K562 (cell line): Measurements from ENCODE around the gene IGFALS. TPM values are rescaled to one million over a fixed set of nuclear protein-coding genes. Genes with fewer than 3 reads are reported as not detected.

ENCODE experiments used
- JUN ChIP-seq, 2 experiments: sonication (generic) in 1 of 2; formaldehyde crosslinking in 1 of 2; IDR thresholded peaks; 2 replicates each; pipeline versions ENCODE4 v1.6.1 to v1.8.0; 2012 to 2022; ENCODE audit warnings: borderline replicate concordance in 2 of 2, mild to moderate bottlenecking in 2 of 2, improper control_type of control experiment in 1 of 2, low read depth in 1 of 2, low read length in 1 of 2, missing genetic modification reagents in 1 of 2
- SRSF9 ChIP-seq: fragments of 200-400 bp; formaldehyde crosslinking; IDR thresholded peaks from 2 replicates; pipeline ENCODE4 v1.6.1; 2017; ENCODE audit warnings: low read depth, low read length, borderline replicate concordance
- ZMIZ1 ChIP-seq, 2 experiments: fragments of 150-350 bp in 1 of 2; IDR thresholded peaks; 2 replicates each; pipeline ENCODE4 v1.6.1; 2012 to 2016; ENCODE audit warnings: low read depth in 2 of 2, low read length in 2 of 2, mild to moderate bottlenecking in 1 of 2, moderate library complexity in 1 of 2
- polyA plus RNA-seq, 8 experiments: library from polyadenylated mRNA; depleted of rRNA in 4 of 8; stranded (reverse) in 5 of 8; unstranded in 3 of 8; fragments of >200 nt; fragmentation: Nextera tagmentation in 2 of 8; fragmentation: Illumina TruSeq in 1 of 8; extraction: Ambion mirVana in 2 of 8; extraction: Trizol in 1 of 8; gene quantifications; 2 replicates each; pipeline versions ENCODE4 v1.2.1 to v1.2.3, GENCODE V29; 2011 to 2014; ENCODE audit warnings: inconsistent platforms in 1 of 8, missing spikeins in 1 of 8
- total RNA-seq, 7 experiments: library from RNA; depleted of rRNA in 6 of 7; stranded (reverse); fragments of >200 nt in 6 of 7; fragmentation: Illumina TruSeq in 2 of 7; extraction: Trizol in 2 of 7; gene quantifications; 2 replicates each; pipeline versions ENCODE4 v1.2.1 to v1.2.3, GENCODE V29; 2011 to 2021; ENCODE audit warnings: low replicate concordance in 1 of 7
- TF ChIP-seq, protein P1 (sequence below): fragments of 200-600 bp; sonication (generic); IDR thresholded peaks from one replicate; pipeline ENCODE4 v1.6.1; 2012; ENCODE audit warnings: mild to moderate bottlenecking, low read depth, low read length, inconsistent platforms

IGFALS gene
- total and polyA plus RNA-seq, 9 of the 15 experiments (the other 6 are each of a cell fraction or from before 2014, with no cell fraction given): not detected

DNA sequence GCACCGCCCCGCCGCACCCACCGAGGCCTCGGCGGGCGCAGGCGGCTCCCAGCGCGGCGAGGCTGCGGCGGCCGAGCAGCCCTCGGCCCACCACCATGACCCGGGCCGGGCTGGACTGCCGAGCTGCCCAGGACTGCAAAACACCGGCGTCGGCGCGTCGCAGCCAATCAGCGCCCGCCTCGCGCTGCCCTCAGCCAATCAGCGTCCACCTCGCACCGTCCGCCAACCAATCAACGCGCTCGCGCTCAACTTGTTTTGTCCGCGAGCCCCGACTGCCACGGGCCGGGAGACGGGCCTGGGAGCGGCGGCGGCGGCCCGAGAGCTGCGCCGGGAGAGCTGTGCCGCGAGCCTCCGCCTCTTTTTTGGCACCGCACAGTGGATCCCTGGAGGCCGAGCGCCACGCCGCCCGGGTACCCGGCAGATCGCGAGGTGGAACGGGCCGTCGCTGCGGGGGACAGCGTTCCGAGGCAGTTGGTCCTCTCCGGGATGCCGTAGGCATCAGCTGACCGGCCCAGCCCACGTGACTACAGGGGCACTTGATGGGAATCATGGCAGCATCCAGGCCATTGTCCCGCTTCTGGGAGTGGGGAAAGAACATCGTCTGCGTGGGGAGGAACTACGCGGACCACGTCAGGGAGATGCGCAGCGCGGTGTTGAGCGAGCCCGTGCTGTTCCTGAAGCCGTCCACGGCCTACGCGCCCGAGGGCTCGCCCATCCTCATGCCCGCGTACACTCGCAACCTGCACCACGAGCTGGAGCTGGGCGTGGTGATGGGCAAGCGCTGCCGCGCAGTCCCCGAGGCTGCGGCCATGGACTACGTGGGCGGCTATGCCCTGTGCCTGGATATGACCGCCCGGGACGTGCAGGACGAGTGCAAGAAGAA lies 33.4 kb upstream of the IGFALS start, which contains the start of the genes FAHD1 and HAGH (continued):
- TF ChIP-seq, protein P1, sequence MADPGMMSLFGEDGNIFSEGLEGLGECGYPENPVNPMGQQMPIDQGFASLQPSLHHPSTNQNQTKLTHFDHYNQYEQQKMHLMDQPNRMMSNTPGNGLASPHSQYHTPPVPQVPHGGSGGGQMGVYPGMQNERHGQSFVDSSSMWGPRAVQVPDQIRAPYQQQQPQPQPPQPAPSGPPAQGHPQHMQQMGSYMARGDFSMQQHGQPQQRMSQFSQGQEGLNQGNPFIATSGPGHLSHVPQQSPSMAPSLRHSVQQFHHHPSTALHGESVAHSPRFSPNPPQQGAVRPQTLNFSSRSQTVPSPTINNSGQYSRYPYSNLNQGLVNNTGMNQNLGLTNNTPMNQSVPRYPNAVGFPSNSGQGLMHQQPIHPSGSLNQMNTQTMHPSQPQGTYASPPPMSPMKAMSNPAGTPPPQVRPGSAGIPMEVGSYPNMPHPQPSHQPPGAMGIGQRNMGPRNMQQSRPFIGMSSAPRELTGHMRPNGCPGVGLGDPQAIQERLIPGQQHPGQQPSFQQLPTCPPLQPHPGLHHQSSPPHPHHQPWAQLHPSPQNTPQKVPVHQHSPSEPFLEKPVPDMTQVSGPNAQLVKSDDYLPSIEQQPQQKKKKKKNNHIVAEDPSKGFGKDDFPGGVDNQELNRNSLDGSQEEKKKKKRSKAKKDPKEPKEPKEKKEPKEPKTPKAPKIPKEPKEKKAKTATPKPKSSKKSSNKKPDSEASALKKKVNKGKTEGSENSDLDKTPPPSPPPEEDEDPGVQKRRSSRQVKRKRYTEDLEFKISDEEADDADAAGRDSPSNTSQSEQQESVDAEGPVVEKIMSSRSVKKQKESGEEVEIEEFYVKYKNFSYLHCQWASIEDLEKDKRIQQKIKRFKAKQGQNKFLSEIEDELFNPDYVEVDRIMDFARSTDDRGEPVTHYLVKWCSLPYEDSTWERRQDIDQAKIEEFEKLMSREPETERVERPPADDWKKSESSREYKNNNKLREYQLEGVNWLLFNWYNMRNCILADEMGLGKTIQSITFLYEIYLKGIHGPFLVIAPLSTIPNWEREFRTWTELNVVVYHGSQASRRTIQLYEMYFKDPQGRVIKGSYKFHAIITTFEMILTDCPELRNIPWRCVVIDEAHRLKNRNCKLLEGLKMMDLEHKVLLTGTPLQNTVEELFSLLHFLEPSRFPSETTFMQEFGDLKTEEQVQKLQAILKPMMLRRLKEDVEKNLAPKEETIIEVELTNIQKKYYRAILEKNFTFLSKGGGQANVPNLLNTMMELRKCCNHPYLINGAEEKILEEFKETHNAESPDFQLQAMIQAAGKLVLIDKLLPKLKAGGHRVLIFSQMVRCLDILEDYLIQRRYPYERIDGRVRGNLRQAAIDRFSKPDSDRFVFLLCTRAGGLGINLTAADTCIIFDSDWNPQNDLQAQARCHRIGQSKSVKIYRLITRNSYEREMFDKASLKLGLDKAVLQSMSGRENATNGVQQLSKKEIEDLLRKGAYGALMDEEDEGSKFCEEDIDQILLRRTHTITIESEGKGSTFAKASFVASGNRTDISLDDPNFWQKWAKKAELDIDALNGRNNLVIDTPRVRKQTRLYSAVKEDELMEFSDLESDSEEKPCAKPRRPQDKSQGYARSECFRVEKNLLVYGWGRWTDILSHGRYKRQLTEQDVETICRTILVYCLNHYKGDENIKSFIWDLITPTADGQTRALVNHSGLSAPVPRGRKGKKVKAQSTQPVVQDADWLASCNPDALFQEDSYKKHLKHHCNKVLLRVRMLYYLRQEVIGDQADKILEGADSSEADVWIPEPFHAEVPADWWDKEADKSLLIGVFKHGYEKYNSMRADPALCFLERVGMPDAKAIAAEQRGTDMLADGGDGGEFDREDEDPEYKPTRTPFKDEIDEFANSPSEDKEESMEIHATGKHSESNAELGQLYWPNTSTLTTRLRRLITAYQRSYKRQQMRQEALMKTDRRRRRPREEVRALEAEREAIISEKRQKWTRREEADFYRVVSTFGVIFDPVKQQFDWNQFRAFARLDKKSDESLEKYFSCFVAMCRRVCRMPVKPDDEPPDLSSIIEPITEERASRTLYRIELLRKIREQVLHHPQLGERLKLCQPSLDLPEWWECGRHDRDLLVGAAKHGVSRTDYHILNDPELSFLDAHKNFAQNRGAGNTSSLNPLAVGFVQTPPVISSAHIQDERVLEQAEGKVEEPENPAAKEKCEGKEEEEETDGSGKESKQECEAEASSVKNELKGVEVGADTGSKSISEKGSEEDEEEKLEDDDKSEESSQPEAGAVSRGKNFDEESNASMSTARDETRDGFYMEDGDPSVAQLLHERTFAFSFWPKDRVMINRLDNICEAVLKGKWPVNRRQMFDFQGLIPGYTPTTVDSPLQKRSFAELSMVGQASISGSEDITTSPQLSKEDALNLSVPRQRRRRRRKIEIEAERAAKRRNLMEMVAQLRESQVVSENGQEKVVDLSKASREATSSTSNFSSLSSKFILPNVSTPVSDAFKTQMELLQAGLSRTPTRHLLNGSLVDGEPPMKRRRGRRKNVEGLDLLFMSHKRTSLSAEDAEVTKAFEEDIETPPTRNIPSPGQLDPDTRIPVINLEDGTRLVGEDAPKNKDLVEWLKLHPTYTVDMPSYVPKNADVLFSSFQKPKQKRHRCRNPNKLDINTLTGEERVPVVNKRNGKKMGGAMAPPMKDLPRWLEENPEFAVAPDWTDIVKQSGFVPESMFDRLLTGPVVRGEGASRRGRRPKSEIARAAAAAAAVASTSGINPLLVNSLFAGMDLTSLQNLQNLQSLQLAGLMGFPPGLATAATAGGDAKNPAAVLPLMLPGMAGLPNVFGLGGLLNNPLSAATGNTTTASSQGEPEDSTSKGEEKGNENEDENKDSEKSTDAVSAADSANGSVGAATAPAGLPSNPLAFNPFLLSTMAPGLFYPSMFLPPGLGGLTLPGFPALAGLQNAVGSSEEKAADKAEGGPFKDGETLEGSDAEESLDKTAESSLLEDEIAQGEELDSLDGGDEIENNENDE: no peak
- TF ChIP-seq SRSF9 (no peak), ZMIZ1 (IDR thresholded peaks at IDR 0.05; ENCODE audit: low read depth in 2 of 2, low read length in 2 of 2) (no peak), JUN (IDR thresholded peaks at IDR 0.05; ENCODE audit: borderline replicate concordance, low read depth, low read length) (0 out of 2 replicates have a peak, but pooled peaks have one; percentile 32), JUN (CRISPR knock-in tag; IDR thresholded peaks at IDR 0.05; ENCODE audit: borderline replicate concordance) (0 out of 2 replicates have a peak, but pooled peaks have one; percentile 83)
